Spleen (tissue), 11 donors: ENCODE data around the gene ATP1A1. TPM values are rescaled to one million over a fixed set of nuclear protein-coding genes. Genes with fewer than 3 reads are reported as not detected.
A peak's percentile ranks its signal among the peaks of the same experiment; 100 is the strongest.

Source experiments
- DNase-seq: peaks from one replicate; pipeline ENCODE4 v3.0.0-alpha.2; 2020
- H3K27ac ChIP-seq, 8 donors: fragments of 200-600 bp; sonication (generic) in 7 of 8; 1 replicate in 4 of 8; 2 replicates in 4 of 8; pipeline versions ENCODE4 v1.5.0 to v1.8.0; 2016 to 2021; ENCODE audit warnings: inconsistent platforms in 4 of 8, mild to moderate bottlenecking in 4 of 8, moderate library complexity in 1 of 8
- H3K27me3 ChIP-seq, 7 donors: fragments of 200-600 bp; sonication (generic) in 6 of 7; replicated peaks in 1 of 7; 1 replicate in 4 of 7; 2 replicates in 3 of 7; pipeline versions ENCODE4 v1.5.0 to v1.8.0; 2016 to 2021; ENCODE audit warnings: inconsistent platforms in 3 of 7, mild to moderate bottlenecking in 1 of 7
- H3K36me3 ChIP-seq, 6 donors: fragments of 200-600 bp; sonication (generic) in 5 of 6; 1 replicate in 4 of 6; 2 replicates in 2 of 6; pipeline versions ENCODE4 v1.5.0 to v1.8.0; 2016 to 2021; ENCODE audit warnings: inconsistent platforms in 2 of 6
- H3K4me1 ChIP-seq, 6 donors: fragments of 200-600 bp; sonication (generic) in 5 of 6; 1 replicate in 3 of 6; 2 replicates in 3 of 6; pipeline versions ENCODE4 v1.5.0 to v1.8.0; 2016 to 2021; ENCODE audit warnings: inconsistent platforms in 3 of 6
- H3K4me3 ChIP-seq, 8 donors: fragments of 200-600 bp; sonication (generic) in 7 of 8; 1 replicate in 4 of 8; 2 replicates in 4 of 8; pipeline versions ENCODE4 v1.5.0 to v1.8.0; 2016 to 2021; ENCODE audit warnings: inconsistent platforms in 4 of 8, mild to moderate bottlenecking in 4 of 8, moderate library complexity in 2 of 8
- H3K9me3 ChIP-seq, 8 donors: fragments of 200-600 bp; sonication (generic) in 7 of 8; 1 replicate in 4 of 8; 2 replicates in 4 of 8; pipeline versions ENCODE4 v1.5.0 to v1.8.0; 2016 to 2021; ENCODE audit warnings: inconsistent platforms in 4 of 8
- POLR2A ChIP-seq, 3 donors: fragments of 450-650 bp; IDR thresholded peaks; one replicate each; pipeline ENCODE4 v1.5.1; 2017; ENCODE audit warnings: antibody characterized with exemption in 3 of 3, mild to moderate bottlenecking in 1 of 3
- POLR2AphosphoS5 ChIP-seq, 3 donors: sonication (generic); formaldehyde crosslinking; IDR thresholded peaks; one replicate each; pipeline ENCODE4 v1.5.1; 2017; ENCODE audit warnings: antibody characterized with exemption in 3 of 3
- WGBS, 5 donors: extraction: QIAGEN DNeasy Blood & Tissue Kit in 3 of 5; methylation state at CpG; one replicate each; pipeline versions ENCODE4 v1.1.5 to v1.1.7; 2013 to 2018; 5-methylcytosine and 5-hydroxymethylcytosine counted together
- intact Hi-C: fragments of 100-400 bp; cut with DNase I; formaldehyde crosslinking; loops from one replicate; pipeline ENCODE4 v1.15.0; 2023; ENCODE audit warnings: low total_unique reads
- polyA plus RNA-seq, 3 donors: library from polyadenylated mRNA; stranded (reverse); fragments of 200-250 nt; gene quantifications; one replicate each; pipeline ENCODE4 v1.2.1, GENCODE V29; 2013
- total RNA-seq, 7 donors: library from RNA; depleted of rRNA in 3 of 7; stranded (reverse); fragments of >200 nt in 3 of 7; fragmentation: NEBNext Ultra II Directional in 4 of 7; extraction: Animal tissue kit (Norgen Biotek cat#: 25700) in 4 of 7; gene quantifications; one replicate each; pipeline versions ENCODE4 v1.1.0 to v1.2.1, GENCODE V29; 2016 to 2021
- TF ChIP-seq, protein P1 (sequence below), 11 experiments: fragments of 200-600 bp in 7 of 11; fragments of 450-650 bp in 4 of 11; sonication (generic) in 4 of 11; IDR thresholded peaks in 8 of 11; conservative IDR thresholded peaks in 3 of 11; 1 replicate in 7 of 11; 2 replicates in 4 of 11; pipeline versions ENCODE4 v1.4.0 to v1.8.0; 2016 to 2021; ENCODE audit warnings: antibody characterized with exemption in 11 of 11, inconsistent platforms in 4 of 11, mild to moderate bottlenecking in 1 of 11
- donor health status: healthy with polysubstance abuse.
- donor health status: DM: no; HTN: no; CAD: no; lungs with moderate emphysema.
- donor health status: DM: no; HTN: no; CAD: no.
- donor health status: Bipolar disorder and iron deficiency.
- donor health status: healthy.
- donor health status: DM: no; HTN: no; CAD: no.
- donor health status: DM: yes; HTN: yes; CAD: no.

ATP1A1 gene
- total and polyA plus RNA-seq, 10 donors, result 34.5 to 209 (median 130) TPM

GRCh38 chr1:116343019-116343418, 30.0 kb upstream of the ATP1A1 start:
- no peaks in the 10 kb centered on the region for H3K4me1 ChIP-seq
- H3K27me3 ChIP-seq, result no peaks in the 10 kb centered on the region
- no peak for TF ChIP-seq POLR2A (IDR thresholded peaks at IDR 0.05)
- no peak for TF ChIP-seq POLR2AphosphoS5 (IDR thresholded peaks at IDR 0.05)
- TF ChIP-seq, protein P1, sequence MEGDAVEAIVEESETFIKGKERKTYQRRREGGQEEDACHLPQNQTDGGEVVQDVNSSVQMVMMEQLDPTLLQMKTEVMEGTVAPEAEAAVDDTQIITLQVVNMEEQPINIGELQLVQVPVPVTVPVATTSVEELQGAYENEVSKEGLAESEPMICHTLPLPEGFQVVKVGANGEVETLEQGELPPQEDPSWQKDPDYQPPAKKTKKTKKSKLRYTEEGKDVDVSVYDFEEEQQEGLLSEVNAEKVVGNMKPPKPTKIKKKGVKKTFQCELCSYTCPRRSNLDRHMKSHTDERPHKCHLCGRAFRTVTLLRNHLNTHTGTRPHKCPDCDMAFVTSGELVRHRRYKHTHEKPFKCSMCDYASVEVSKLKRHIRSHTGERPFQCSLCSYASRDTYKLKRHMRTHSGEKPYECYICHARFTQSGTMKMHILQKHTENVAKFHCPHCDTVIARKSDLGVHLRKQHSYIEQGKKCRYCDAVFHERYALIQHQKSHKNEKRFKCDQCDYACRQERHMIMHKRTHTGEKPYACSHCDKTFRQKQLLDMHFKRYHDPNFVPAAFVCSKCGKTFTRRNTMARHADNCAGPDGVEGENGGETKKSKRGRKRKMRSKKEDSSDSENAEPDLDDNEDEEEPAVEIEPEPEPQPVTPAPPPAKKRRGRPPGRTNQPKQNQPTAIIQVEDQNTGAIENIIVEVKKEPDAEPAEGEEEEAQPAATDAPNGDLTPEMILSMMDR (IDR thresholded peaks at IDR 0.05 in 8 of 11, conservative IDR thresholded peaks at IDR 0.05 in 3 of 11), result no peak
- H3K9me3 ChIP-seq, result no peaks in the 10 kb centered on the region
- H3K4me3 ChIP-seq, result no peak overlapping the region
- H3K27ac ChIP-seq, result no peak overlapping the region
- intact Hi-C loops, result no loop called here
- no peaks in the 10 kb centered on the region for H3K36me3 ChIP-seq
- 85 to 96% (median 89%) methylated on average over 4 of the region's 4 CpGs for WGBS, 5 donors
- DNase-seq, result no peak

DNA sequence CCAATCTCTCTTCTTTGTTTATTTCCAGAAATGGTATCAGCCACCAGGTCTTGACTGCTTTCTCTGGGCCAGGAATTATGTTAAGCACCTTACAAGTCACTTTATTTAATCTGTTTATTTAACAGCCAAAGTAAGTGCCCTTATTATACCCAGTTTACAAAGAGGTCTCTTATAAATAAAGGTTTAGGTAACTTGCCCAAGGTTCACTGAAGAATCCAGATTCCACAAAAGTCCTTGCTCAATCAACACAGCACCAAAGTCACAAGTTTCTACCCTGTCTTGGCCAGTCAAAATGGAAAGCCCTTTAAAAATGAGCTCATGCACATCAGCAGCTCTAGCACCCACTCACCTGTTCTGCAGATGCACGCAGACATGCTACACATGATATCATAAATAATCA, 28.0 kb upstream of the ATP1A1 start:
- H3K4me3 ChIP-seq, result no peak overlapping the region
- no peaks in the 10 kb centered on the region for H3K36me3 ChIP-seq
- WGBS, 5 donors, result 87 to 100% (median 94%) methylated on average over 1 of the region's 1 CpG
- no peak overlapping the region for H3K27ac ChIP-seq
- no peaks in the 10 kb centered on the region for H3K27me3 ChIP-seq
- H3K4me1 ChIP-seq, result no peaks in the 10 kb centered on the region
- no peak for TF ChIP-seq POLR2A (IDR thresholded peaks at IDR 0.05)
- TF ChIP-seq, protein P1 (IDR thresholded peaks at IDR 0.05 in 8 of 11, conservative IDR thresholded peaks at IDR 0.05 in 3 of 11), result no peak
- TF ChIP-seq POLR2AphosphoS5 (IDR thresholded peaks at IDR 0.05), result no peak
- intact Hi-C loops, result no loop called here
- H3K9me3 ChIP-seq, result no peaks in the 10 kb centered on the region
- DNase-seq, result no peak

DNA sequence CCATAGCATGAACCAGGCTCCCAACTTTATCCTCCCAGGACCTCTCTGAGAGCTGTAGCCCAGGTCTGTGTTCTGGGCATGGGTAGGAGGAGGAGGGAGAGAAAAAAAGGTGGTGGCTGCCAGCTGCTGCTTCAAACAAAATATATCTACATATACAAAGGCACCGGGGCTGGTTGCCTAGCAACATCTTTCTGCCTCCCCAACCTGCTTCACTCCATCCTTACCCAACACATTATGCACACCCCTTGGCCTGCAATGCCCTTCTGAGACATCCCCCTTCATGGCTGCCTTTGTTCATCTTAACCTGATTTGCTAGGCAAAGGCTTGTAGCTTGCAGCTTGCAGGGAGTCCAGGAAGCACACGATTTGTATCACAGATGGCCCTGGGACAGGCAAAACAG, 27.2 kb upstream of the ATP1A1 start:
- no peak for DNase-seq
- Histone ChIP-seq H3K9me3 (no peaks in the 10 kb centered on the region), H3K27me3 (no peaks in the 10 kb centered on the region), H3K4me1 (no peaks in the 10 kb centered on the region), H3K4me3 (no peak overlapping the region), H3K36me3 (no peaks in the 10 kb centered on the region), H3K27ac (no peak overlapping the region)
- TF ChIP-seq, protein P1 (IDR thresholded peaks at IDR 0.05 in 8 of 11, conservative IDR thresholded peaks at IDR 0.05 in 3 of 11), result no peak
- intact Hi-C loops, result no loop called here
- WGBS, 5 donors, result 23 to 56% (median 40%) methylated on average over 2 of the region's 2 CpGs

DNA sequence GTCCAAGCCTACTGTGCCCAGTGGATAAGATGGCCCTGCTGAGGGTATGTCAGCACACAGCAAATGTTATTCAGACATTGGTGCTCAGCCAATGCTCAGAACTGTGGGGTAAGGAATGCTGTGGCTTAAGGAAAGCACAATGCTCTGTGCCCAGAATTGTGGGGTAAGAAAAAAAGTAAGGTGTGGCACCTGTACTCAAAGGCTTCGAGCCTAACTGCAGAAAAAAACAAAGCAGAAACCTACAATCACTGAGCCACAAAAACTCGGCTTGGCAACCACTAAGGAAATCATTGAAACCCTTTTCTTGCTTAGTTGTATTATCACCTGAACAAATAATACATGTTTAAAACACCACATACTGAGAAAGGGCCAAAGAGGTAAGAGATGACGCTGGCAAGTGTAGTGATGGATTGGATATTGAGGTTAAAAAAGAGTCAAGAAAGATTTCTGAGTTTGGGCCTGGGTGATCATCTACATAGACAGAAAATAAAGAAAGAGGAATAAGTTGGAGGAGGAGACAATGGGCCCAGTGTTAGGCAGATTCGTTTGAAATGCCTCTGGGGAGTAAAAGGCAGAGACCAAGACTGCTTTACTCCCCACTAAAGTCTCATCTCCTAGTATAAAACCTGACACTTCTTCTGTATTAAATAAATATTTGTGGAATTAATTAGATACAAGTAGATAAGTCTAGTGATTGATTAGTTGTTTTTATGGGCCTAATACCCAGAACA, 25.9 kb upstream of the ATP1A1 start:
- Histone ChIP-seq H3K36me3 (no peaks in the 10 kb centered on the region), H3K9me3 (no peaks in the 10 kb centered on the region), H3K4me1 (no peaks in the 10 kb centered on the region), H3K4me3 (no peak overlapping the region), H3K27me3 (no peaks in the 10 kb centered on the region), H3K27ac (peak overlapping the region in 1 of 8 donors; percentile 16)
- TF ChIP-seq POLR2AphosphoS5 (IDR thresholded peaks at IDR 0.05), result no peak
- WGBS, 5 donors, result 64 to 72% (median 69%) methylated on average over 4 of the region's 4 CpGs
- intact Hi-C loops, result no loop called here
- DNase-seq, result no peak
